Cardiac septum (tissue), 1 donor: Measurements from ENCODE around the gene IL13. TPM values are rescaled to one million over a fixed set of nuclear protein-coding genes. Genes with fewer than 3 reads are reported as not detected.
"Not testable (repeated sequence)": the region's sequence is repeated elsewhere in the genome, so short reads cannot be mapped to it uniquely, and the experiment has no call there.

Experiments used
- DNase-seq: peaks from one replicate; pipeline ENCODE4 v3.0.0-alpha.2; 2020; ENCODE audit warnings: low spot score
- intact Hi-C: fragments of 100-400 bp; cut with DNase I; formaldehyde crosslinking; loops from one replicate; pipeline ENCODE4 v1.14.0; 2022
- total RNA-seq: library from RNA; stranded (reverse); fragmentation: NEBNext Ultra II Directional; extraction: Animal tissue kit (Norgen Biotek cat#: 25700); gene quantifications from one replicate; pipeline ENCODE4 v1.2.1, GENCODE V29; 2021
- donor health status: DM: no; HTN: no; CAD: no.

The IL13 gene
- total RNA-seq, 1 donor from 2014 or later, result not detected

DNA sequence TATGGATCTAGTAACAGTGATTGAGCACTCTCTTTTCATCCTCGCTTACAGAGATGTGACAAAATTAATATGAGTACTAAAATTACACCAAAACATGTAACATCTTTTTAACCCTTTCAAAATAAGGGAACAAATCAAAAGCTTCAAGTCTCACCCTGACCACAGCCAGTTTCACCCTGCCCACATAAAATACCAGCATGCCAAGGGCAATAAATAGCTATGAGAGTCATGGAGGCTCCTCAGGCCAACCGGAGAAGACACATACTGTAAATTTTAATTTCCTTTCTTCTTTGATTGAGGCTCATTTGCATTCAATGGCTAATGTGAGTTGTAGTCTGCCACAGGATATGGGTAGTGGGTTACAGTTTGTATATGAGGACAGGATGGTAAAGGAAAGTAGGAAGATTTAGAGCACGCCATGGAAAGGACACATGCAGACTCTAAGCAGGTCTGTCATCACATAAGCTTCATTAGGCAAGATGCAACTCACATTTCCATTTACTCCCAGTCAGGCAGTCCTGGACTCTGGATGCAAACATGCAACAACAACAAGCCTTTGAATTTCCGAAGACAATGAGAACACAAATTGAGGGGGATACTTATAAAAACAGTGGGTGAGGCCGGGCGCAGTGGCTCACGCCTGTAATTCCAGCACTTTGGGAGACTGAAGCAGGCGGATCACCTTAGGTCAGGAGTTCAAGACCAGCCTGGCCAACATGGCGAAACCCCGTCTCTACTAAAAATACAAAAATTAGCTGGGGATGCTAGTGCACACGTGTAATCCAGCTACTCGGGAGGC lies 27.1 kb downstream of the IL13 start:
- intact Hi-C loops, result no loop called here
- no peak for DNase-seq

DNA sequence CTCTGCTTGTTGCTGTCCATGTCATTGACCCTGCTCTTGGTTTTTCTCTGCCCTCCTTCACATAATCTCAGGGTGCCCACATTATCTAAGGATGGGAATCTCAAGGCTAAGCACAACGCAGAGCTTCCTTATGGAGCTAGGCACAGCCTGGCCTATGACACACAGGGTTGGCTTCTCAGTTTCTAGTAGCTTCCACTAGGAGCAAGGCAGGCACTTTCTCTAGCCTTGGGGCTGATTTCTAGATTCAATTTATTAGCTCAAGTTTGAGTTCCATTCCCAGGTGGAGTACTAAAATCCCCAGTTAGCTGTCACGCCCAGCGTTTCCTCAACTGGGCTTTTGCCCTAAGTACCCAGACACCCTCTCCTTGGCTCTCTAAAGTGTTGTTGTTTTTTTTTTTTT lies 28.2 kb downstream of the IL13 start:
- no peak for DNase-seq
- intact Hi-C loops, result no loop called here

DNA sequence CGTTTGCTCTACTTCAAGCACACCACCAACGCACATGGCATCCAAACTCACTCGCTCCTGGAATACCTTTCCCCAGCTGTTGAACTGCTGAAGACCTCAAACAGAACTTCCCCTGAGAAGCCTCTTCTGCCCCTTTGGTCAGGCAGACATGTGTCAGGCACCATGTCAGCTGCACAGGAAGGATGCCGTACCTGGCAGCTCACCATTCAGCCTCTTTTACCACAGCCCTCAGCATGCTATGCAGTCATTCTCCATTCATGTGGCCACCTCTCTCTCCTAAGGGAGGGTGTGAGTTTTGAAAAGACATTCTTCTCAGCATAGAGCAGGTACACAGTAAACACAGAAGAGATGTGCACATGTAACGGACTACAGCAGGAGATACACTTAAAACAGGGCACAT lies 30.0 kb downstream of the IL13 start:
- intact Hi-C loops, result no loop called here
- no peak for DNase-seq

- no peak for DNase-seq
These were observed 30.8 kb downstream of the IL13 start for GRCh38 chr5:132688536-132689339.

GRCh38 chr5:132689513-132689912 lies 31.5 kb downstream of the IL13 start:
- no peak for DNase-seq
- intact Hi-C loops, result no loop called here

More at GRCh38 chr5:132688536-132689339, 30.8 kb downstream of the IL13 start:
- intact Hi-C loops, result no loop called here

- intact Hi-C loops, result no loop called here
- no peak for DNase-seq
These were observed 32.2 kb downstream of the IL13 start for GRCh38 chr5:132690156-132690555.

- intact Hi-C loops, DNase-seq: not testable (repeated sequence)
These were observed 34.0 kb downstream of the IL13 start for GRCh38 chr5:132691755-132692631.

GRCh38 chr5:132692632-132692967 lies 34.6 kb downstream of the IL13 start:
- no peak for DNase-seq
- intact Hi-C loops, result no loop called here

GRCh38 chr5:132695956-132696355 lies 38.0 kb downstream of the IL13 start:
- DNase-seq, result no peak
- intact Hi-C loops, result no loop called here

DNA sequence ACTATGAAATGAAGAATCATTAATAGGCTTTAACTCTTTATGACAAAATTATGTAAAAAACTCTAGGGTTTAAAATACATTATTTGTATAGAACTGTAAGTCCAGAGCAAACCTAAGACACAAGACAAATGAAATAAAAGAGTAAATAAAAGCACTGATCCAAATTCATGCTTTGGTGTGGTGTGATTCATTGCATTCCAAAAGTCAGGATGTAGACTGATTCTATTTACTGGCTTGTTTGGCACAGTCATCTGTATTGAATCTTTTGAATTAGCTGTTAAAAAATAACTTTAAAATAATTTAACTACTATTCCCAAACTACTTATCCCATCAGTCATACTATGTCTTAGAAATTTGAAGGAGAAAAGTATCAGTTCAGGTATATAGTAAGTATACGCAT lies 46.9 kb downstream of the IL13 start:
- intact Hi-C loops, result no loop called here
- DNase-seq, result no peak

DNA sequence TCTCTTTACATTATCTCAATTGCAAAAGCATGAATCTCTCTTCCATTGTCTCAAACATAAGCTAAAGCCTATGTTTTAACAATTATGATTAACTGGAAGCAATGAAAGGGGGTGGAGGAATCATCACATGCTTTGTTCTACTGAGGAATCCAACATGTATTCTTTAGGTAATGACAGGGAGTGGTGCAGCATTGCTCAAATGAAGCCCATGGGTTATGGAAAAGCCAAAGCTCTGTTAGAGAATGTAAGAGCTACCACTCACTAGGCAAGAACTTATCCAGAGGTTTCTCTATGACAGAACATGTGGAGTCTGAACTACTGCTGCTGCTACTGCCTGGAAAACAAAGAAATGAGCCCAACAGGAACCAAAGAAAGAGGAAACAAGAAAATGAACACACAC lies 50.7 kb downstream of the IL13 start:
- no peak for DNase-seq
- intact Hi-C loops, result no loop called here

Other genes starting within 250 kb of the IL13 start
- 19.9 TPM for gene IRF1, start 167.4 kb upstream of the IL13 start, total RNA-seq
- gene IL5, start 114.7 kb upstream of the IL13 start, total RNA-seq, result not detected
- 27.7 TPM for gene RAD50, start 101.2 kb upstream of the IL13 start, total RNA-seq
- not detected for gene IL4, start 15.8 kb downstream of the IL13 start, total RNA-seq
- 10.9 TPM for gene KIF3A, start 79.4 kb downstream of the IL13 start, total RNA-seq
- gene CCNI2, start 89.3 kb downstream of the IL13 start, total RNA-seq, result not detected
- gene SEPTIN8, start 119.1 kb downstream of the IL13 start, total RNA-seq, result 45.2 TPM
- 0.08 TPM for gene SOWAHA, start 155.1 kb downstream of the IL13 start, total RNA-seq
- gene SHROOM1, start 172.5 kb downstream of the IL13 start, total RNA-seq, result 4.7 TPM
- gene GDF9, start 208.3 kb downstream of the IL13 start, total RNA-seq, result 0.43 TPM
- gene UQCRQ, start 208.5 kb downstream of the IL13 start, total RNA-seq, result 1,426 TPM
- 2.2 TPM for gene LEAP2, start 215.5 kb downstream of the IL13 start, total RNA-seq